Ovary (tissue), 9 donors: Measurements from ENCODE around the gene TP53. TPM values are rescaled to one million over a fixed set of nuclear protein-coding genes. Genes with fewer than 3 reads are reported as not detected.
A peak's percentile ranks its signal among the peaks of the same experiment; 100 is the strongest.
"Not testable (repeated sequence)": the region's sequence is repeated elsewhere in the genome, so short reads cannot be mapped to it uniquely, and the experiment has no call there.

ENCODE experiments used
- DNase-seq, 5 donors: peaks; one replicate each; pipeline ENCODE4 v3.0.0-alpha.2; 2019 to 2020
- H3K27ac ChIP-seq, 2 donors: fragments of 200-600 bp; one replicate each; pipeline versions ENCODE4 v1.5.1 to v1.8.0; 2019 to 2022
- H3K27me3 ChIP-seq: fragments of 200-600 bp; one replicate; pipeline ENCODE4 v1.8.0; 2022
- H3K36me3 ChIP-seq: fragments of 200-600 bp; sonication (generic); one replicate; pipeline ENCODE4 v1.5.1; 2019
- H3K4me1 ChIP-seq: one replicate; pipeline ENCODE4 v1.8.1; 2013; ENCODE audit warnings: mild to moderate bottlenecking, moderate library complexity; ENCODE audit not compliant: insufficient read depth
- H3K4me3 ChIP-seq: fragments of 200-600 bp; sonication (generic); one replicate; pipeline ENCODE4 v1.5.1; 2017
- H3K9me3 ChIP-seq, 2 donors: fragments of 200-600 bp in 1 of 2; sonication (generic) in 1 of 2; one replicate each; pipeline versions ENCODE4 v1.5.1 to v1.8.1; 2013 to 2019; ENCODE audit warnings: mild to moderate bottlenecking in 1 of 2, moderate library complexity in 1 of 2
- CTCF ChIP-seq, 3 donors: fragments of 450-650 bp in 2 of 3; fragments of 200-600 bp in 1 of 3; IDR thresholded peaks; one replicate each; pipeline versions ENCODE4 v1.5.1 to v1.8.0; 2016 to 2022; ENCODE audit warnings: antibody characterized with exemption in 3 of 3, mild to moderate bottlenecking in 1 of 3
- EP300 ChIP-seq: sonication (generic); formaldehyde crosslinking; IDR thresholded peaks from one replicate; pipeline ENCODE4 v1.6.1; 2017; ENCODE audit warnings: antibody characterized with exemption
- POLR2A ChIP-seq: fragments of 450-650 bp; IDR thresholded peaks from one replicate; pipeline ENCODE4 v1.6.1; 2017; ENCODE audit warnings: antibody characterized with exemption, mild to moderate bottlenecking, moderate library complexity
- WGBS, 3 donors: extraction: QIAGEN DNeasy Blood & Tissue Kit in 1 of 3; methylation state at CpG; one replicate each; pipeline versions ENCODE4 v1.1.5 to v1.1.7; 2013 to 2017; 5-methylcytosine and 5-hydroxymethylcytosine counted together
- intact Hi-C, 4 donors: fragments of 100-400 bp; cut with DNase I; formaldehyde crosslinking; loops; one replicate each; pipeline versions ENCODE4 v1.11.0 to v1.15.1; 2022 to 2023
- polyA plus RNA-seq, 2 donors: library from polyadenylated mRNA; stranded (reverse); fragments of 200-250 nt in 1 of 2; fragments of 350-450 nt in 1 of 2; fragmentation: Illumina TruSeq in 1 of 2; extraction: RNeasy Lipid Tissue Mini Kit (QIAGEN cat#74804) in 1 of 2; gene quantifications; one replicate each; pipeline ENCODE4 v1.2.3, GENCODE V29; 2013 to 2014
- total RNA-seq, 7 donors: library from RNA; depleted of rRNA in 2 of 7; stranded (reverse); fragments of >200 nt in 2 of 7; fragmentation: NEBNext Ultra II Directional in 3 of 7; extraction: Animal tissue kit (Norgen Biotek cat#: 25700) in 3 of 7; gene quantifications; one replicate each; pipeline versions ENCODE4 v1.1.0 to v1.2.4, GENCODE V29; 2016 to 2023
- donor health status: DM: no; HTN: no; CAD: no; lungs with moderate emphysema.
- donor health status: DM: no; HTN: no; CAD: no.
- donor health status: Bipolar disorder and iron deficiency.
- donor health status: DM: yes; HTN: yes; CAD: no.
- donor health status: DM: no; HTN: no; CAD: no.
- donor health status: DM: yes; HTN: yes; CAD: no.

The TP53 gene
- total and polyA plus RNA-seq, 9 donors = 16.3 to 124 (median 72.6) TPM

- WGBS, 3 donors = 1 to 2% (median 1%) methylated on average over 26 to 34 of the region's 34 CpGs
- H3K36me3 ChIP-seq = no peaks in the 10 kb centered on the region
- no peaks in the 10 kb centered on the region for H3K27me3 ChIP-seq
- H3K9me3 ChIP-seq = no peaks in the 10 kb centered on the region
- TF ChIP-seq CTCF (IDR thresholded peaks at IDR 0.05) (no peak), POLR2A (no peak)
- H3K4me3 ChIP-seq = peak within 1 kb of the TSS; percentile 44
- intact Hi-C loops = loop anchor here in 2 of 4 donors (5.0 kb wide), 1 partner anchor 37 kb away; the partner anchor contains the start of genes TP53 (in 2 of the 2) and WRAP53 (in 2 of the 2)
- peaks cover 6% of the 10 kb centered on the region for H3K4me1 ChIP-seq
- peak within 1 kb of the TSS; percentile 86 for H3K27ac ChIP-seq
- peak; percentile 79 to 90 (median 85) for DNase-seq
Observed at GRCh38 chr17:7650509-7651096, 36.7 kb downstream of the TP53 start, which contains the start of gene ATP1B2. TSS of gene ATP1B2 (plus strand) at chr17:7650926. CDS start at chr17:7651519, 593 bp downstream.

- TF ChIP-seq EP300 (no peak), CTCF (IDR thresholded peaks at IDR 0.05) (no peak), POLR2A (no peak)
- intact Hi-C loops = no loop called here
- no peak overlapping the region for H3K4me3 ChIP-seq
- H3K27me3 ChIP-seq = no peaks in the 10 kb centered on the region
- H3K4me1 ChIP-seq = peaks cover 4% of the 10 kb centered on the region
- no peak for DNase-seq
- H3K9me3 ChIP-seq = no peaks in the 10 kb centered on the region
- H3K36me3 ChIP-seq = no peaks in the 10 kb centered on the region
- no peak overlapping the region for H3K27ac ChIP-seq
- WGBS, 3 donors = 63 to 73% (median 69%) methylated on average over 4 of the region's 4 CpGs
Observed at GRCh38 chr17:7647018-7647417, 40.3 kb downstream of the TP53 start.

- H3K9me3 ChIP-seq = no peaks in the 10 kb centered on the region
- no peak overlapping the region for H3K4me3 ChIP-seq
- no peak for TF ChIP-seq POLR2A
- no peak for TF ChIP-seq CTCF (IDR thresholded peaks at IDR 0.05)
- TF ChIP-seq EP300 = no peak
- intact Hi-C loops = no loop called here
- H3K27me3 ChIP-seq = no peaks in the 10 kb centered on the region
- no peak overlapping the region for H3K27ac ChIP-seq
- 11 to 18% (median 12%) methylated on average over 8 to 9 of the region's 9 CpGs for WGBS, 3 donors
- H3K36me3 ChIP-seq = no peaks in the 10 kb centered on the region
- peaks cover 4% of the 10 kb centered on the region for H3K4me1 ChIP-seq
- no peak for DNase-seq
Observed at GRCh38 chr17:7646457-7646856, 40.8 kb downstream of the TP53 start.

GRCh38 chr17:7644775-7645174 is 42.5 kb downstream of the TP53 start:
- no peaks in the 10 kb centered on the region for H3K27me3 ChIP-seq
- H3K4me1 ChIP-seq = peaks cover 4% of the 10 kb centered on the region
- no peak overlapping the region for H3K27ac ChIP-seq
- no peaks in the 10 kb centered on the region for H3K9me3 ChIP-seq
- no peak overlapping the region for H3K4me3 ChIP-seq
- no peak for TF ChIP-seq POLR2A
- TF ChIP-seq CTCF (IDR thresholded peaks at IDR 0.05) = no peak
- no peak for TF ChIP-seq EP300
- intact Hi-C loops = no loop called here
- 80 to 90% (median 89%) methylated on average over 4 of the region's 4 CpGs for WGBS, 3 donors
- no peaks in the 10 kb centered on the region for H3K36me3 ChIP-seq
- no peak for DNase-seq

- H3K4me1 ChIP-seq, H3K27me3 ChIP-seq, H3K9me3 ChIP-seq, H3K27ac ChIP-seq, H3K36me3 ChIP-seq, intact Hi-C loops, H3K4me3 ChIP-seq, DNase-seq: not testable (repeated sequence)
- WGBS, 3 donors = 46 to 54% (median 49%) methylated on average over 7 of the region's 7 CpGs
Observed at GRCh38 chr17:7641635-7642034, 45.7 kb downstream of the TP53 start.
